D721Med (cell line): ENCODE results near the gene FGR.

Experiments used
- DNase-seq: peaks from one replicate; pipeline ENCODE4 v3.0.0; 2011; ENCODE audit warnings: low spot score; ENCODE audit not compliant: insufficient read length
- FAIRE-seq: peaks from 2 replicates; lab custom pipeline; 2011; peaks lifted over from hg19 to GRCh38; lab: Jason Lieb, UNC
- CTCF ChIP-seq: IDR thresholded peaks from 2 replicates; pipeline ENCODE4 v1.5.1; 2012; ENCODE audit warnings: mild to moderate bottlenecking, control low read depth; ENCODE audit not compliant: insufficient read depth; ENCODE audit errors: missing control alignments

Gene FGR

GRCh38 chr1:27592931-27593677 lies 41.9 kb downstream of the FGR start:
- DNase-seq (no peak), FAIRE-seq (no peak)
- no peak for TF ChIP-seq CTCF

DNA sequence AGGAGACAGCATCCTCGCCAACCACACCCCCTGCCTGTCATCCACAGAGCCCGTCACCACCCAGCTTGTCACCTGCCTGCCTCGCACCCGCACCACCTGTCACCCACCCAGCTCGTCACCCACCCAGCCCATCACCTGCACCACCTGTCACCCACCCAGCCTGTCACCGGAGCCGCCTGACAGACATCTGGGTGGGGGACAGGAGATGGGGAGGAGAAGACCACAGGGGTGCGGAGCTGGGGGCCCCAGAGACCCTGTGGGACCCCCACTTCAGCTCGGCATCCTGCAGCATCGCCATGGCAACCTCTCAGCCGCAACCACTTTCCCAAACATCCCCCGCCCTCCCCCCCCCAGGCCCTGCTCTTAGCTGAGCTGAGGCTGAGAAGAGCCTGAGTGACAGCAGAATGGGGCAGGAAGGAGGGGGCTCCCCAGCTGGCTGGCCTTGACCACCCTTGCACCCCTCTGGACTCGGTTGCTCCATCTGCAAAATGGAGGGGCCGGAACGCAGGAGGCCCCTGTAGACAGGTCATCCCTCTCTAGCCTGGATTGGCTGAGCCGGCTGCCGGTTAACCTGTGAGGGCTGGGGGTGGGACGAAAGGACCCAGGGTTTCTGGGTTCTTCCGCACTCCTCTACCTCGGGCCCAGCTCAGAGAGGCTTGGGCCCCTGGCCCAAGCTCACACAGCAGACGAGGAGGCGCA lies 42.6 kb downstream of the FGR start:
- no peak for FAIRE-seq
- DNase-seq: no peak
- no peak for TF ChIP-seq CTCF

GRCh38 chr1:27591622-27592021 lies 43.4 kb downstream of the FGR start:
- FAIRE-seq (no peak), DNase-seq (no peak)
- TF ChIP-seq CTCF: no peak

DNA sequence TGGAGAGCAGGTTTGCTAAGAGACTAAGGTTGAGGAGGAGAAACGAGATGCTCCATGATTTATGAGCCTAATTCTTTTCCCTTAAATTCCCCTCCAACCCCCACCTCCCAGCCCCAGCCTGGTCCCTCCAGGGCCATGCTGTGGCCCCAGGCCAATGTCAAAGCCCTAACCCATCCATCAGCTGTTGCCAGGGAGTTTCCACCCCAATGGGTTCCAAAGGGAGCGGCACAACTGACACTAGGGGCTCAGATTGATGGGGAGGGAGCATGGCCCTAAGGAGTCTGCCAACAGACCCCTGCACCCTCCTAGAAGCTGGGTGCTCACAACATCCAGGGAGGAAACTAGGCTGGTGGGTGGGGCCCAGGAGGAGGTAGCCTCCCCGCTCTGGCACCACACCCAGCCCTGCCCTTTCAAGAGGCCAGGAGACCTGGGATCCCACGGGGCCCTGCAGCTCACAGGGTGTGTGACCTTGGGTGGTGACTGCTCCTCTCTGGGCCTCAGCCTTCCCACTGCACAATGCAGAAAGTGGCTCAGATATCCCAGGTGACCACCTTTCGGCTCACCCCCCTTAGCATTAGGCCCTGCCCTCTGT lies 44.0 kb downstream of the FGR start:
- TF ChIP-seq CTCF: no peak
- FAIRE-seq (no peak), DNase-seq (no peak)

GRCh38 chr1:27589841-27590426 lies 45.1 kb downstream of the FGR start:
- TF ChIP-seq CTCF: no peak
- no peak for FAIRE-seq
- no peak for DNase-seq

DNA sequence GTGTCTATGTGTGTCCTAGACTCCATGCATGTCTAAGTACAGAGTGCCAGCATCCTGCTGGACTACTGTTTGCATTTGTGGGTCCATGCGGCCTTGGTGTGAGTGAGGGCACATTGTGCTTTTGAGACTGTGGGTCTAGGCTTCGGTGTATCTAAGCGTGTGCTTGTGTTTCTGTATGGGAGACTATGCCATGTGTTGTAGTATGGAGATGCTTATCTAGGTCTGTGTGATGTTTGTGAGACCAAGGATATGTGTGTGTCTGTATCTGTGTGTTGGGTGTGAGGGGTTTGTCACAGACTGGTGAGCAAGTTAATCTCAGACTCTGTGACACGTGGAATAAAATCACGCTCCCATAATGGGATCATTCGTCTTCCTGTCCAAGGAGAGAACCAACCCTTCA lies 45.5 kb downstream of the FGR start:
- no peak for FAIRE-seq

More for the DNA sequence above, 45.5 kb downstream of the FGR start:
- DNase-seq: no peak
- TF ChIP-seq CTCF: no peak
